ENCODE measurements around the gene ARRB1. TPM values are rescaled to one million over a fixed set of nuclear protein-coding genes. Genes with fewer than 3 reads are reported as not detected.
A peak's percentile ranks its signal among the peaks of the same experiment; 100 is the strongest.

The ARRB1 gene
- total and polyA plus RNA-seq, 5 donors, result 12.1 to 32.5 (median 26.4) TPM

DNA sequence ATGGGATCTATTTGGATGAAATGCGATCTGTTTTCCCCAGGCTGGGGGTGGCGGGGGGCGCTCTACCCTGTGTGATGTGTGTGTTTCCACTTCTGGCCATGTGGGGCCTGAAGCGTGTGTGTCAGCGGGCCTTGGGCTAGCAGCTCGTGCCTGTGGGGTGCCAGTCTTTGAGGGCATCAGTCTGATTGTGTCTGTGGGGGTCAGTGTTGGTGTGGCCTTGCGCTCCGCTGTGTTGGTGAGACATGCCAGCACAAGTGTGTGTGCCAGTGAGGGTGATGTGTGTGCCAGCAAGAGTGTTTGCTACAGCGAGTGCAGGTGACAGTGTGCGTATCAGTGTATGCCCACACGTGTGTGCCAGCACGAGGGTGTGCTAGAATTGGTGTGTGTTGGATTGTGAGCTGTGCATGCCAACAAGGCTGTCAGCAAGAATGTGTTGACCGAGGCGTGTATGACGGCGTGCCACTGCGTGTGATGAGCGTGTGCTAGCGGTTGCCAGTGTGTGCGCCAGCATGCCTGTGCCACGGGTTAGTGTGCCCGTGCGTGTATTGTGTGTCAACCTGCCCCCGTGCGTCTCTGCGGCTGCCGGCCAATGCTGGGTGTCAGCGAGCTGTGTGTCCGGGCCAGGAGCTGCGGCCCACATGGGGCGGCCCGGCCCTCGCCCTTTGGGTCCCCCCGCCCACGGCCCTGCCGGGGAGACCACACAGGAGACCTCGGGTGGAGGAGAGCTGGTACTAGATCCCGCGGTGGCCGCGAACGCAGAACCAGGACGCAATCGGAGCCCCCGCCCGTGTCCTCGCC is 519 bp downstream of the ARRB1 start:
- H3K27ac ChIP-seq (ENCODE audit: low read length), result peak overlapping the region; percentile 74
- H3K4me1 ChIP-seq (ENCODE audit: control insufficient read depth, insufficient read depth, low read length), result peaks cover 23% of the 10 kb centered on the region
- peak; percentile 68 to 85 (median 81) for DNase-seq
- peak overlapping the region; percentile 56 for H3K4me3 ChIP-seq (ENCODE audit: low read length)
- intact Hi-C loops (cut with DNase I), result no loop called here
- no peaks in the 10 kb centered on the region for H3K27me3 ChIP-seq (ENCODE audit: control insufficient read depth, insufficient read depth)
- WGBS, result 6% methylated on average over 47 of the region's 47 CpGs
- H3K9me3 ChIP-seq (ENCODE audit: control insufficient read depth, low read length), result no peaks in the 10 kb centered on the region
- peak; percentile 6 to 13 for ATAC-seq

DNA sequence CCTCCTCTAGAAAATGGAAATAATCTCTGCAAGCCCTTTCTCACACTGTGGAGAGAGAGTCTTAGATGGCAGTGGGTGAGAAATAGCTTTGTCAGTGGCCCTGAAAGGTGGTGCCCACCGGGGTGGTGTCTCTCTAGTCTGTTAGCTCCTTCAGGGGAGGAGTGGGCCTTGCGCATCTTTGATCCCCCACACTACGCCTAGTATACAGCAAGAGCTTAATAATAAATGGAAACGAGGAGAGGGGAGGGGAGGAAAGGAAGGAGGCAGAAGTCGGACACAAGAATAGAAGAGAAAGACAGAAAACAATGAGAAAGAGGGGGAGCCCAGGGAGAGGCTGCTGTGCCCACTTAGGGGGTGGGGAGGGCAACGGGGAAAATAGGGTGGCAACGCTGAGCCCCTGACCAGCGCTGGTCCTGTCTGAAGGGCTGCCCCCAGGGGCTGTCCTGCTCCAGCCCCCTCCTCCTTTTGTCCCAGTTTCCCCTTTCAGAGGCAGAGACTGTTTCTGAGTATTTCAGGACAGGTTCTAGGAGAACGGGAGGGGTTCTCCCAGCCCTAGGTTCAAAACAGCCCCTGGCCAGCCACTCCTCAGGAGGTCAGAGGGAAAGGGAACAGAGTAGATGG is 1.2 kb downstream of the ARRB1 start:
- Histone ChIP-seq H3K27ac (ENCODE audit: low read length) (peak overlapping the region; percentile 74), H3K4me1 (ENCODE audit: control insufficient read depth, insufficient read depth, low read length) (peaks cover 23% of the 10 kb centered on the region), H3K4me3 (ENCODE audit: low read length) (peak overlapping the region; percentile 56), H3K9me3 (ENCODE audit: control insufficient read depth, low read length) (no peaks in the 10 kb centered on the region), H3K27me3 (ENCODE audit: control insufficient read depth, insufficient read depth) (no peaks in the 10 kb centered on the region)
- ATAC-seq (no peak), DNase-seq (peak in 1 of 3 donors; percentile 41)
- WGBS, result 48% methylated on average over 9 of the region's 9 CpGs
- intact Hi-C loops (cut with DNase I), result no loop called here

DNA sequence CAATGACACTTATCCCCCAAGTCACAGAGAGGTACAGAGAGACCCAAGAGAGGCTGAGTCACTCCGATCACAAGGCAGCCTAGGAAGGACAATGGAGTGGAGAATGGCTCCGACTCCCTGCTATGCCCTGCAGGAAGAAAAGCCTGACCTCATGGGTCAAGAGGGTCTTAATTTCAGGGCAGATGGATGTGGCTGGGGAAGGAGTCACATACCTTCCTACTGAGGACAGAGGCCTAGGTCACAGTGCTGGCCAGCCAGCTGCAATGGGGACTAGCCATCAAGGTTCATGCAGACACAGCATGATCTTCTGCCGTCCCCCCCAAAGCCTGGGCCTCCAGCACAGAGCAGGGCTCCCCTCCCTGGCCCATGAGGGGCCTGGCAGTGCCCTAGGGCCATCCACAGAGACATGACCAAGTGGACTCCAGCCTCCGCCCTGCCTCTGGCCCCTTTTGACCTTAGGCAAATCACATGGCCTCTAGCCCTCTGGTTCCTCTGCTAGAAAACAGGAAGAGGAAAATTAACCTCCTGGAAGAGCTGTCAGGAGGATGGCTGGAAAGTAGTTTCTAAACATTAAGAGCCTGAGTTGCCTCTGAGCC is 1.8 kb downstream of the ARRB1 start:
- no peaks in the 10 kb centered on the region for H3K27me3 ChIP-seq (ENCODE audit: control insufficient read depth, insufficient read depth)
- whole genome bisulfite sequencing, result 59% methylated on average over 4 of the region's 4 CpGs
- peak; percentile 5 to 7 for ATAC-seq
- H3K4me3 ChIP-seq (ENCODE audit: low read length), result peak overlapping the region; percentile 56
- no peaks in the 10 kb centered on the region for H3K9me3 ChIP-seq (ENCODE audit: control insufficient read depth, low read length)
- H3K27ac ChIP-seq (ENCODE audit: low read length), result peak overlapping the region; percentile 74
- DNase-seq, result peak; percentile 40 to 76 (median 73)
- peaks cover 27% of the 10 kb centered on the region for H3K4me1 ChIP-seq (ENCODE audit: control insufficient read depth, insufficient read depth, low read length)
- intact Hi-C loops (cut with DNase I), result no loop called here

DNA sequence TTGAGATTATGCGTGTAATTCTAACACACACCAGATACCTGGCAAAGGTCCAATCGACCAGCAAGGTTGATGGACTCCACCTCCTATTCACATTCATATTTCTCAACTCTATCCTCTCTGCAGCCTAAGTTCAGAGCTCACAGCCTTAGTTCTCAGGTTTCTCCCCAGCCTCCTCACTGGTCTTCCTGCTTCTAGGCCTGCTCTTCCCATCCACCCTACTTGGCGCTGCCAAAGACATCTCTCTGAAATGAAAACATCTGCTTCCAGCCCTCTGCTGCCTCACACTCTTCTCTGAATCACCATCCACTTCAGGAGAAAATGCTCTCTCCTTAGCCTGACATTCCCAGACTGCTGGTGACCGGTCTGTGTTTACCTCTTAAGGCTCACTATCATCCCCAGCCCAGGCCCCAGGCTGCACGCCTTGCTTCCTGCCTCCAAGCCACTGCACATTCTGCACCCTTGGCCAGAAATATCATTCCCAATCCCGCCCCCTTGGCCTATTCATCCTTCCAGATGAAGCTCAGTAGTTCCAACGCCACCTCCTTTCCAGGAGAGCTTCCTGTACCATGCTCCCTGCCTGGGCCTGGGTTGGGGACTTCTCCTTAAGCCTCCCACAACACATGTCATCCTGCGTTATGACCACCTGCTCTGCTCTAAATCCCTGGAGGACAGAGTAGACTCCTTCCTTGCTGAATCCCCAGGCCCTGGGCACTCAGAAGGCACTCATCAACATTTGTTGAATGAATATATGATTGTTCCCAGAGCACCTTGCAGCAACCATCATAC is 3.5 kb downstream of the ARRB1 start:
- Histone ChIP-seq H3K27me3 (ENCODE audit: control insufficient read depth, insufficient read depth) (no peaks in the 10 kb centered on the region), H3K4me3 (ENCODE audit: low read length) (no peak overlapping the region), H3K9me3 (ENCODE audit: control insufficient read depth, low read length) (no peaks in the 10 kb centered on the region), H3K27ac (ENCODE audit: low read length) (peak overlapping the region; percentile 49), H3K4me1 (ENCODE audit: control insufficient read depth, insufficient read depth, low read length) (peaks cover 33% of the 10 kb centered on the region)
- DNase-seq, result peak; percentile 55 to 80 (median 78)
- peak in 1 of 2 donors; percentile 36 for ATAC-seq
- 31% methylated on average over 8 of the region's 8 CpGs for WGBS
- intact Hi-C loops (cut with DNase I), result no loop called here

DNA sequence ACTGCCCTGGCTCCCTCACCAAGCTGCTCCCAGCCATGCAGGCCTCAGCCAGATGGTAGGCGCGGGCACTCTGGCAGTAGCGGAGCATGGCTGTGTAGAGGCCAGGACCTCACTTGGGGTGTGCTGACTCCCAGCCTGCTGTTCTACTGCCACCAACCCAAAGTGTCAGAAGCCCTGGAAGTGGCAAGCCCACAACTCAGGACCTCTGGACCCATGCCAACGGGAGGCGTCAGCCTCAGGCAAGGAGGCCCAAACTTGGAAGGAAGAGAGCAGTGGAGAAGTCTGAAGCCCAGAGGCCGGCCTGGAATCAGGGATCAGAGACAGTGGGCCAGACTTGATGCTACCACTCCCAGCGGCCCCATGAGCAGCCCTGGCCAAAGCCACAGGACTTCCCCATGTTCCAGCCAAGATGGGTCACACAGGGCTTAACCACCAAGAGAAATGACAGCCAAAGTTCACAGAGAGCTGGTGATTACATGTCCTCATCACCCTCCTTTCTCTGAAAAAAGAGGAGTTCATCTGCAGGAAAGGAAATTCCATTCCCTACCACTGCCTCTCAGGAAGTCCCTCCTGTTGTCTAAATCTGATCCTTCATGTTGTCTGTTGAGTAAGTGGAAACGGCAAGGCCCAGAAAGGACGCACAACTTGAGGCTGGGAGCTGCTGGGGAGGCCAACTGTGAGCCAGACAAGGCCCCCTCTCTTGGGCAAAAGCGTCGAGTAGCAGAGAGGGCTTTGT is 4.4 kb downstream of the ARRB1 start:
- Histone ChIP-seq H3K27me3 (ENCODE audit: control insufficient read depth, insufficient read depth) (no peaks in the 10 kb centered on the region), H3K4me3 (ENCODE audit: low read length) (no peak overlapping the region), H3K4me1 (ENCODE audit: control insufficient read depth, insufficient read depth, low read length) (peaks cover 38% of the 10 kb centered on the region), H3K27ac (ENCODE audit: low read length) (peak overlapping the region; percentile 74), H3K9me3 (ENCODE audit: control insufficient read depth, low read length) (no peaks in the 10 kb centered on the region)
- ATAC-seq (peak; percentile 20 to 32), DNase-seq (peak; percentile 76 to 89 (median 89))
- intact Hi-C loops (cut with DNase I), result no loop called here
- 50% methylated on average over 11 of the region's 11 CpGs for WGBS

DNA sequence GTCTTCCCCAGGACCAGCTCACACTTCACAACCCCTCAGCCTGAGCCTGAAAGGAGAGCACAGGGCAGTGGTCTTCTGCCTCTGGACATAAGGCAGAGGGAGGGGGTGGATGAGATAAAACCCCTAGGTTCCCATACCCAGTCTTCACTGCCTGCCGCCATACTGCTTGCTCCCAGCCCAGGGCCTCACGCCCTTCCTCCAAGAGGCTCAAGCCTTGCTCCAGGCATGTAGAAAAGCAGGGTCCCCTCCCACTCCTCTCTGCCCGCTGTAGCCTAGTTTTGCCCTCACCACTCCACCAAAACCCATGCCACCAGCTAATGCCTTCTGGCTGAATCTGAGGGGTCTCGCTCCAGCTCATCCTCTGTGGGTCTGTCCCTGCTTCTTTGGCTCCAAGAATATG is 5.2 kb downstream of the ARRB1 start:
- Histone ChIP-seq H3K27me3 (ENCODE audit: control insufficient read depth, insufficient read depth) (no peaks in the 10 kb centered on the region), H3K4me1 (ENCODE audit: control insufficient read depth, insufficient read depth, low read length) (peaks cover 45% of the 10 kb centered on the region), H3K27ac (ENCODE audit: low read length) (no peak overlapping the region), H3K9me3 (ENCODE audit: control insufficient read depth, low read length) (no peaks in the 10 kb centered on the region), H3K4me3 (ENCODE audit: low read length) (no peak overlapping the region)
- WGBS, result 96% methylated on average over 4 of the region's 4 CpGs
- no peak for ATAC-seq
- peak in 1 of 3 donors; percentile 16 for DNase-seq
- intact Hi-C loops (cut with DNase I), result no loop called here

DNA sequence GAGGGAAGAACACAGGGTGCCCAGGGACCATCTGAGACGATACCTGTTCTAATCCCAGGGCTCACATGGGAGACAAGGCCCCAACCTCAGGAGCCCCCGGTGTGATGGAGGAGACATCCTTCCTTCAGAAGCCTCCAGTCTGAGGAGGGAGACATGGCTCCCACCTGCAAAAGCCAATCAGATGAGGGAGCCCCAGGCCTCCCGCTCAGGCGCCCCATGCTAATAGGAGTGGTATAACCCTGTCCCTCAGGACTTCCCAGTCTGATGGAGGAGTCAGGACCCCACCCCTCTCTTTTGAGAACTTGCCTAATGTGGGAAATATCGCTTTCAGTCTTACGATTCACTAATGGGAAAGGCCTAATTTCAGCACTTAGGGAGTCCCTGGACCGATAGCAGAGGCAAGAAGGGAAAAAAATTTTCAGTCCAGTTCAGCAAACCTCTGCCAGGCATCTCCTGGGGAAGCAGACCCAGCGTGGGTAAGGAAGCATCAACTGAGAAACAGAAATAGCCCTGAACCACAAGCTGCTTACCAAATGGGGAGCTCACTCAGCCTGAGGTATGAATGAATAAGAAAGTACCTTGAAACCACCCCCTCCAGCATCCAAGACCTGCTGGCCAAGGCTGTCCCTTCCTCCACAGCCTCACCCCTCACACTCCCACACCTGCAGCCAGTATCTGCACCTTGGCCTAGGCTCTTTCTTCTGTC is 5.9 kb downstream of the ARRB1 start:
- Histone ChIP-seq H3K27ac (ENCODE audit: low read length) (no peak overlapping the region), H3K4me1 (ENCODE audit: control insufficient read depth, insufficient read depth, low read length) (peaks cover 48% of the 10 kb centered on the region), H3K27me3 (ENCODE audit: control insufficient read depth, insufficient read depth) (no peaks in the 10 kb centered on the region), H3K9me3 (ENCODE audit: control insufficient read depth, low read length) (no peaks in the 10 kb centered on the region), H3K4me3 (ENCODE audit: low read length) (no peak overlapping the region)
- peak in 2 of 3 donors; percentile 44 to 64 for DNase-seq
- WGBS, result 67% methylated on average over 8 of the region's 8 CpGs
- intact Hi-C loops (cut with DNase I), result no loop called here
- no peak for ATAC-seq

DNA sequence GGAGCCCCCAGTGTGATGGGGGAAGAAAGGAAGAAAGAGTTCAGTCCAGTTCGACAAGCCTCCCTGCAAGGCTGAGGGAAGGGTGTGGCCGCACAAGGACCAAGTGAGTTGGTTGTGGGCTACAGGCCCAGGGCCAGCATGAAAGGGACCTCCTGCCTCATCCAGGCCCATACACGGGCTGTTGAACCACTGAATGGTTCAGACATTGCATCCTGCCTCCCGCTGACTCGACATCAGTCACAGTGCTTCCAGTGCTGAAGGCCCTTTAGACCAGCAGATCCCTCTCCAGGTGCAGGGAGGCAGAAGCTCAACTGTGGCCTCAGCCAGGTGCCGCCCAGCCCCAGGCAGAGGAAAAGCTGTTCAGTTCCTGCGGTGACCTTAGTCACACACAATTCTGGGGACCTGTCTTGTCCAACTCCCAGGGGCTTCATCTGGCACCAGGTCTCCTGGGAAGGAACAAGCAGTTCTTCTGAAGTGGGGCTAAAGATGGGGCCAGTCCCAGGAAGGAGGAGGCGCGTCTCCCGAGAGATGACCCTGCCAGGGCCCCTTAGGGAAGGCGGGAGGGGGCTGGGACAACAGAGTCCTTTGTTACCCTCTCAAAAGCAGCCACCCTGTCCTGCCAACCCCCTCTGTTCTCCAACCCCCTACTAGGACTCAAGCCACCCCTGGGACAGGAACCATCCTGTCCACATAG is 6.6 kb downstream of the ARRB1 start:
- 70% methylated on average over 11 of the region's 11 CpGs for WGBS
- DNase-seq (peak in 1 of 3 donors; percentile 51), ATAC-seq (no peak)
- H3K4me3 ChIP-seq (ENCODE audit: low read length), result no peak overlapping the region
- H3K27ac ChIP-seq (ENCODE audit: low read length), result no peak overlapping the region
- intact Hi-C loops (cut with DNase I), result no loop called here
- peaks cover 55% of the 10 kb centered on the region for H3K4me1 ChIP-seq (ENCODE audit: control insufficient read depth, insufficient read depth, low read length)
- no peaks in the 10 kb centered on the region for H3K27me3 ChIP-seq (ENCODE audit: control insufficient read depth, insufficient read depth)
- no peaks in the 10 kb centered on the region for H3K9me3 ChIP-seq (ENCODE audit: control insufficient read depth, low read length)

DNA sequence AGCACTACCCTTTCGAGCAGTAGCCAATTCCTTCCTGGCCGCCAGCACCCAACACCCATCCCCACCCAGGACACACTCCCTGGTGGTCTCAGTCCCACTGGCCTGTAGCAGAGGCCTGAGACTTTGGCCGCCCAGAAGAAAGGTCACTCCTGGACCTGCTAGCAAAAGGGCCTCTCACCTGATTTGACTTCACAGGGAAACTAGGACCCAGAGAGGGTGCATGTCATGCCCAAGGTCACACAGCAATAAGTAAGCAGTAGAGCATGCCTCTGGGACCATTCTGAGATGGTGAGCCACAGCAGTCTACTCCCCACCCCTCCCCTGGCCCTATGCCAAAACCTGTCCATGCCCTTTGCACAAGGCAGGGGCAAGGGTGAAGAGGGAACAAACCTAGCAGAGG is 7.3 kb downstream of the ARRB1 start:
- Histone ChIP-seq H3K4me1 (ENCODE audit: control insufficient read depth, insufficient read depth, low read length) (peaks cover 55% of the 10 kb centered on the region), H3K9me3 (ENCODE audit: control insufficient read depth, low read length) (no peaks in the 10 kb centered on the region), H3K27me3 (ENCODE audit: control insufficient read depth, insufficient read depth) (no peaks in the 10 kb centered on the region), H3K27ac (ENCODE audit: low read length) (peak overlapping the region; percentile 3), H3K4me3 (ENCODE audit: low read length) (no peak overlapping the region)
- ATAC-seq, result no peak
- peak in 1 of 3 donors; percentile 46 for DNase-seq
- WGBS, result 93% methylated on average over 3 of the region's 3 CpGs
- intact Hi-C loops (cut with DNase I), result no loop called here

Measured in right cardiac atrium (tissue), 5 donors.